H1 (cell line): ENCODE results near the gene DMPK. TPM values are rescaled to one million over a fixed set of nuclear protein-coding genes. Genes with fewer than 3 reads are reported as not detected.

Experiments used
- CTCF ChIA-PET: fragments of 300-600 bp; sonication (Branson Sonifier 250); formaldehyde crosslinking; loops from one replicate; lab custom pipeline; 2021; ENCODE audit not compliant: partially characterized antibody; lab: Charles Lee
- POLR2A ChIA-PET: fragments of 300-600 bp; sonication (Branson Sonifier 250); formaldehyde crosslinking; loops from one replicate; lab custom pipeline; 2021; ENCODE audit warnings: inconsistent platforms; ENCODE audit not compliant: partially characterized antibody; lab: Charles Lee
- DNase-seq, 2 experiments: peaks; one replicate each; pipeline versions ENCODE4 v3.0.0 to v3.0.0-alpha.2; 2010 to 2022; ENCODE audit warnings: low spot score in 2 of 2, low read depth in 1 of 2, mixed read lengths in 1 of 2
- FAIRE-seq: peaks from 2 replicates; lab custom pipeline; 2011; peaks lifted over from hg19 to GRCh38; lab: Jason Lieb, UNC
- H2AFZ ChIP-seq: 2 replicates; pipeline ENCODE4 v1.8.1; 2012; ENCODE audit warnings: low read length, inconsistent platforms
- H2AK5ac ChIP-seq: 2 replicates; pipeline ENCODE4 v1.6.1; 2013; ENCODE audit warnings: low read depth, low read length
- H2BK120ac ChIP-seq: replicated peaks from 2 replicates; pipeline ENCODE3; 2013; ENCODE audit warnings: low read depth, low read length, inconsistent platforms
- H2BK12ac ChIP-seq: 2 replicates; pipeline ENCODE4 v1.6.1; 2013; ENCODE audit warnings: low read depth, low read length
- H2BK15ac ChIP-seq: 2 replicates; pipeline ENCODE4 v1.6.1; 2013; ENCODE audit warnings: low read length
- H2BK20ac ChIP-seq: 2 replicates; pipeline ENCODE4 v1.6.1; 2013; ENCODE audit warnings: low read length
- H2BK5ac ChIP-seq: 2 replicates; pipeline ENCODE4 v1.6.1; 2013; ENCODE audit warnings: low read depth, low read length
- H3K14ac ChIP-seq: 2 replicates; pipeline ENCODE4 v1.6.1; 2013; ENCODE audit warnings: inconsistent platforms; ENCODE audit not compliant: insufficient read length
- H3K18ac ChIP-seq: 2 replicates; pipeline ENCODE4 v1.6.1; 2013; ENCODE audit warnings: low read length; ENCODE audit errors: extremely low read depth
- H3K23ac ChIP-seq: 2 replicates; pipeline ENCODE4 v1.6.1; 2013; ENCODE audit warnings: inconsistent platforms; ENCODE audit not compliant: insufficient read length
- H3K23me2 ChIP-seq: 2 replicates; pipeline ENCODE4 v1.6.1; 2013; ENCODE audit warnings: low read depth, low read length
- H3K27ac ChIP-seq: 2 replicates; pipeline ENCODE4 v1.6.1; 2011; ENCODE audit warnings: low read depth, low read length, inconsistent platforms
- H3K27me3 ChIP-seq, 4 experiments: replicated peaks in 1 of 4; 1 replicate in 1 of 4; 2 replicates in 3 of 4; pipeline versions ENCODE4 v1.6.1 to v1.8.1; 2011 to 2013; ENCODE audit warnings: low read length in 3 of 4, mild to moderate bottlenecking in 3 of 4, inconsistent platforms in 2 of 4, mixed read lengths in 2 of 4, moderate library complexity in 1 of 4; ENCODE audit not compliant: control insufficient read depth in 3 of 4, insufficient read depth in 3 of 4; ENCODE audit errors: extremely low read depth in 1 of 4
- H3K36me3 ChIP-seq, 4 experiments: 2 replicates each; pipeline versions ENCODE4 v1.6.1 to v1.8.1; 2011 to 2013; ENCODE audit warnings: mild to moderate bottlenecking in 4 of 4, low read length in 3 of 4, moderate library complexity in 2 of 4, control low read depth in 1 of 4, inconsistent platforms in 1 of 4; ENCODE audit not compliant: insufficient read depth in 4 of 4, control insufficient read depth in 2 of 4
- H3K4ac ChIP-seq: replicated peaks from 2 replicates; pipeline ENCODE3; 2013; ENCODE audit warnings: low read length, low read depth, mixed read lengths, inconsistent platforms; ENCODE audit not compliant: insufficient read length
- H3K4me1 ChIP-seq, 4 experiments: replicated peaks in 1 of 4; 1 replicate in 1 of 4; 2 replicates in 3 of 4; pipeline versions ENCODE4 v1.6.1 to v1.8.1; 2011 to 2013; ENCODE audit warnings: low read length in 3 of 4, inconsistent platforms in 2 of 4, mixed read lengths in 1 of 4; ENCODE audit not compliant: insufficient read depth in 4 of 4, control insufficient read depth in 3 of 4
- H3K4me2 ChIP-seq, 2 experiments: 2 replicates each; pipeline versions ENCODE4 v1.6.1 to v1.8.1; 2011 to 2013; ENCODE audit warnings: low read depth in 2 of 2, low read length in 2 of 2, control low read depth in 1 of 2, inconsistent platforms in 1 of 2, mild to moderate bottlenecking in 1 of 2; ENCODE audit not compliant: insufficient read depth in 1 of 2
- H3K4me3 ChIP-seq, 4 experiments: fragments of 200-600, 300-600 bp in 1 of 4; sonication (generic), shearing (Covaris generic), sonication (Bioruptor Twin) in 1 of 4; 2 replicates each; pipeline versions ENCODE4 v1.5.1 to v1.8.1; 2011 to 2016; ENCODE audit warnings: low read length in 4 of 4, low read depth in 3 of 4, control low read depth in 2 of 4, inconsistent platforms in 2 of 4, mild to moderate bottlenecking in 2 of 4, mixed read lengths in 1 of 4, moderate library complexity in 1 of 4; ENCODE audit not compliant: insufficient read depth in 2 of 4; ENCODE audit errors: extremely low read depth in 1 of 4
- H3K56ac ChIP-seq: replicated peaks from 2 replicates; pipeline ENCODE3; 2013; ENCODE audit warnings: low read depth, mild to moderate bottlenecking, mixed read lengths, low read length, inconsistent platforms; ENCODE audit not compliant: insufficient read length
- H3K79me1 ChIP-seq: 2 replicates; pipeline ENCODE4 v1.6.1; 2013; ENCODE audit warnings: low read depth, low read length, control low read depth
- H3K79me2 ChIP-seq, 2 experiments: 2 replicates each; pipeline versions ENCODE4 v1.6.1 to v1.8.1; 2012 to 2013; ENCODE audit warnings: low read length in 2 of 2, mild to moderate bottlenecking in 2 of 2, inconsistent platforms in 1 of 2; ENCODE audit not compliant: insufficient read depth in 2 of 2, control insufficient read depth in 1 of 2
- H3K9ac ChIP-seq, 4 experiments: replicated peaks in 1 of 4; 1 replicate in 1 of 4; 2 replicates in 3 of 4; pipeline versions ENCODE4 v1.6.1 to v1.8.1; 2011 to 2013; ENCODE audit warnings: low read depth in 3 of 4, low read length in 3 of 4, control low read depth in 2 of 4, mild to moderate bottlenecking in 2 of 4, moderate library complexity in 2 of 4, inconsistent platforms in 1 of 4; ENCODE audit errors: extremely low read depth in 1 of 4
- H3K9me3 ChIP-seq, 2 experiments: 2 replicates each; pipeline versions ENCODE4 v1.6.1 to v1.8.1; 2012 to 2013; ENCODE audit warnings: mild to moderate bottlenecking in 2 of 2, moderate library complexity in 2 of 2, control low read depth in 1 of 2, inconsistent platforms in 1 of 2, low read depth in 1 of 2, low read length in 1 of 2, mixed read lengths in 1 of 2; ENCODE audit not compliant: insufficient read depth in 2 of 2
- H4K20me1 ChIP-seq, 2 experiments: replicated peaks in 1 of 2; 2 replicates each; pipeline versions ENCODE3 to v1.8.1; 2011 to 2013; ENCODE audit warnings: inconsistent platforms in 2 of 2, low read length in 2 of 2, mild to moderate bottlenecking in 1 of 2; ENCODE audit not compliant: insufficient read depth in 2 of 2, control insufficient read depth in 1 of 2
- H4K5ac ChIP-seq: 2 replicates; pipeline ENCODE4 v1.6.1; 2013; ENCODE audit warnings: low read length, low read depth, mixed read lengths, inconsistent platforms; ENCODE audit not compliant: insufficient read length
- H4K8ac ChIP-seq: 2 replicates; pipeline ENCODE4 v1.8.0; 2013; ENCODE audit warnings: mild to moderate bottlenecking, moderate library complexity, low read length, inconsistent platforms; ENCODE audit not compliant: insufficient read depth; ENCODE audit errors: extremely low read depth
- H4K91ac ChIP-seq: replicated peaks from 2 replicates; pipeline ENCODE3; 2013; ENCODE audit warnings: low read length, mixed read lengths, inconsistent platforms; ENCODE audit not compliant: insufficient read length
- HDAC2 ChIP-seq, 2 experiments: fragments of 300-600 bp in 1 of 2; sonication (generic) in 1 of 2; IDR thresholded peaks; 2 replicates each; pipeline ENCODE4 v1.6.1; 2011 to 2012; ENCODE audit warnings: low read depth in 2 of 2, low read length in 2 of 2, mild to moderate bottlenecking in 2 of 2, moderate library complexity in 2 of 2, borderline replicate concordance in 1 of 2, inconsistent platforms in 1 of 2
- KDM1A ChIP-seq: fragments of 200-600, 300-600 bp; sonication (generic); IDR thresholded peaks from 2 replicates; pipeline ENCODE4 v1.7.1; 2016; ENCODE audit warnings: mild to moderate bottlenecking, low read length, borderline replicate concordance
- POLR2AphosphoS5 ChIP-seq: IDR thresholded peaks from 2 replicates; pipeline ENCODE4 v1.6.1; 2011; ENCODE audit warnings: low read depth, low read length
- RNF2 ChIP-seq: fragments of 200-900, 300-1000 bp; sonication (generic); IDR thresholded peaks from 2 replicates; pipeline ENCODE4 v1.7.1; 2016; ENCODE audit warnings: borderline replicate concordance, low read depth, mild to moderate bottlenecking, antibody characterized with exemption, low read length; ENCODE audit not compliant: poor library complexity, severe bottlenecking; ENCODE audit errors: missing control alignments
- TAF7 ChIP-seq: optimal IDR thresholded peaks from 2 replicates; pipeline ENCODE3; 2011; ENCODE audit warnings: low read depth, mild to moderate bottlenecking, inconsistent platforms, low read length, moderate library complexity, borderline replicate concordance
- WGBS, 2 experiments: shearing (Covaris generic) in 1 of 2; methylation state at CpG; one replicate each; pipeline versions ENCODE4 v1.1.6 to v1.1.7; 2013 to 2015; ENCODE audit warnings: low lambda C conversion rate in 2 of 2, mixed read lengths in 2 of 2, inconsistent platforms in 1 of 2, low coverage in 1 of 2, missing lambda C conversion rate in 1 of 2; ENCODE audit not compliant: insufficient replicate concordance in 2 of 2, insufficient coverage in 1 of 2, insufficient read length in 1 of 2; ENCODE audit errors: extremely low coverage in 1 of 2, missing lambda C conversion rate in 1 of 2; 5-methylcytosine and 5-hydroxymethylcytosine counted together
- polyA plus RNA-seq, 7 experiments: library from polyadenylated mRNA; depleted of rRNA in 3 of 7; stranded (reverse) in 5 of 7; unstranded in 2 of 7; fragments of >200 nt in 5 of 7; fragments of 200-250 nt in 2 of 7; gene quantifications; 1 replicate in 5 of 7; 2 replicates in 1 of 7; 4 replicates in 1 of 7; pipeline versions ENCODE4 v1.2.1 to v1.2.3, GENCODE V29; 2011 to 2013; ENCODE audit warnings: missing spikeins in 2 of 7, mixed read lengths in 2 of 7
- total RNA-seq: library from RNA; stranded (reverse); fragmentation: NEBNext Ultra II Directional; extraction: Animal tissue kit (Norgen Biotek cat#: 25700); gene quantifications from 2 replicates; pipeline ENCODE4 v1.2.1, GENCODE V29; 2021
- TF ChIP-seq, protein P1 (sequence below), 3 experiments: IDR thresholded peaks; 1 replicate in 2 of 3; 2 replicates in 1 of 3; pipeline versions ENCODE4 v1.5.1 to v1.6.1; 2011; ENCODE audit warnings: low read length in 3 of 3, mild to moderate bottlenecking in 3 of 3, inconsistent platforms in 2 of 3, low read depth in 1 of 3, moderate library complexity in 1 of 3; ENCODE audit not compliant: insufficient read depth in 1 of 3; ENCODE audit errors: control extremely low read depth in 1 of 3

DMPK gene
- total and polyA plus RNA-seq, 2 of the 8 experiments (the other 6 are each of a cell fraction or from before 2014, with no cell fraction given): 13.7 to 27.4 TPM

DNA sequence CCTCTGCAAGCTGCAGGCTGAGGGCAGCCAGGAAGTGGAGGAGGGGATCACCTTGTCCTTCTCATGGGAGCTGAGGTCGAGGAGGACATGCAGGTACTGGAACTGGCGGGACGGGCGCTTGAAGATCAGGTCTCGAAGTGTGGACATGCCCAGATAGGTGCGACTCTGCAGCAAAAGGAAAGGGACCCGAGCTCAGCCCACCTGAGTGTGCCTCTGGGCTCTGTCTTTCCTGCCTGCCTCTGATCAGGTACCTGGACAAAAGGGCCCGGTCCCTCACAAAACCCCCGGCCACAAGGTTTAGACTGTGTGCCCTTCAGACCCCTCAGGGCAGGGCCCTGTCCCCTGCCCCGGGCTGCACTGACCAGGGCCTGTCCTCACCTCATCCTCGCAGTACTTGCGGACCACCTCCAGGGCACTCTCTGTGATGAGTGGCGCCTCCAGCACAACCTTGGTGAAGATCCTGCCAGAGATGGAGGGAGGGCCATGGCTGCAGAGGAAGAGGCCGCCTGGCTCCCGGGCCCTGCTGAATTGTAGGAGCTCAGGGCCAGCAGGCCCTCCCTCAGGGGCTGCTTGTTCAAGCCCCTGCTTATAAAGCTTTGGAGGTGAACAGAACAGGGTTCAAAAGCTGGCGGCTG lies 45.3 kb upstream of the DMPK start:
- Histone ChIP-seq H3K23me2 (0 out of 2 replicates have a peak, but pooled peaks cover 1% of the 10 kb centered on the region), H3K56ac (no peak overlapping the region), H3K79me2 (no peaks in the 10 kb centered on the region), H3K18ac (no peak overlapping the region), H3K79me1 (no peaks in the 10 kb centered on the region), H3K23ac (no peak overlapping the region), H4K20me1 (peaks cover 5 to 19% of the 10 kb centered on the region in 2 experiments)
- no peak for TF ChIP-seq TAF7
- TF ChIP-seq POLR2AphosphoS5: peak; percentile 24; the same call in 1 of the 2 replicates
- TF ChIP-seq, protein P1, sequence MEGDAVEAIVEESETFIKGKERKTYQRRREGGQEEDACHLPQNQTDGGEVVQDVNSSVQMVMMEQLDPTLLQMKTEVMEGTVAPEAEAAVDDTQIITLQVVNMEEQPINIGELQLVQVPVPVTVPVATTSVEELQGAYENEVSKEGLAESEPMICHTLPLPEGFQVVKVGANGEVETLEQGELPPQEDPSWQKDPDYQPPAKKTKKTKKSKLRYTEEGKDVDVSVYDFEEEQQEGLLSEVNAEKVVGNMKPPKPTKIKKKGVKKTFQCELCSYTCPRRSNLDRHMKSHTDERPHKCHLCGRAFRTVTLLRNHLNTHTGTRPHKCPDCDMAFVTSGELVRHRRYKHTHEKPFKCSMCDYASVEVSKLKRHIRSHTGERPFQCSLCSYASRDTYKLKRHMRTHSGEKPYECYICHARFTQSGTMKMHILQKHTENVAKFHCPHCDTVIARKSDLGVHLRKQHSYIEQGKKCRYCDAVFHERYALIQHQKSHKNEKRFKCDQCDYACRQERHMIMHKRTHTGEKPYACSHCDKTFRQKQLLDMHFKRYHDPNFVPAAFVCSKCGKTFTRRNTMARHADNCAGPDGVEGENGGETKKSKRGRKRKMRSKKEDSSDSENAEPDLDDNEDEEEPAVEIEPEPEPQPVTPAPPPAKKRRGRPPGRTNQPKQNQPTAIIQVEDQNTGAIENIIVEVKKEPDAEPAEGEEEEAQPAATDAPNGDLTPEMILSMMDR (IDR thresholded peaks at IDR 0.05; ENCODE audit: control extremely low read depth in 1 of 3, insufficient read depth in 1 of 3, low read depth in 1 of 3, low read length in 3 of 3): peak in 1 of 3 experiments; percentile 2; a peak in 1 of 4 replicates
- no peak for TF ChIP-seq RNF2
- TF ChIP-seq HDAC2 (IDR thresholded peaks at IDR 0.05; ENCODE audit: borderline replicate concordance in 1 of 2, low read depth in 2 of 2, low read length in 2 of 2): no peak
- TF ChIP-seq KDM1A: no peak
- TF ChIP-seq, all 59 proteins: peak for 2
- WGBS, 2 experiments: 93% methylated on average over 16 of the region's 16 CpGs; no CpG with 5 or more reads in 1 of the 2 experiments
- no peak overlapping the region for H2AK5ac ChIP-seq
- H4K5ac ChIP-seq: no peak overlapping the region
- no peak overlapping the region for H2BK20ac ChIP-seq
- no peak overlapping the region for H2BK12ac ChIP-seq
- no peak overlapping the region for H3K4me2 ChIP-seq
- H3K4ac ChIP-seq: no peak overlapping the region
- no peak overlapping the region for H2BK15ac ChIP-seq
- no peak overlapping the region for H3K14ac ChIP-seq
- FAIRE-seq: no peak
- H4K8ac ChIP-seq: no peak overlapping the region
- ChIA-PET POLR2A (interaction anchor here (1.0 to 3.6 kb wide), 10 partner anchors 9 to 58 kb away, joined by 3 to 22 read pairs (median 3); partner anchors contain the start of gene SIX5), CTCF (interaction anchor here (0.6 to 5.3 kb wide), 9 partner anchors 10 to 1593 kb away, joined by 3 to 42 read pairs (median 4); no protein-coding TSS in a partner anchor)
- H3K4me3 ChIP-seq: no peak overlapping the region
- no peak overlapping the region for H3K27ac ChIP-seq
- H3K9ac ChIP-seq: no peak overlapping the region
- H2AFZ ChIP-seq: no peak overlapping the region
- no peak overlapping the region for H4K91ac ChIP-seq
- H3K27me3 ChIP-seq: no peaks in the 10 kb centered on the region
- H3K4me1 ChIP-seq: no peaks in the 10 kb centered on the region
- no peak overlapping the region; the same call in 1 of the 2 replicates for H2BK5ac ChIP-seq
- H3K9me3 ChIP-seq: no peaks in the 10 kb centered on the region
- H3K36me3 ChIP-seq: peaks cover 53 to 76% (median 74%) of the 10 kb centered on the region in 4 experiments
- DNase-seq: no peak
- H2BK120ac ChIP-seq: no peak overlapping the region
